Cardiac muscle cell (in vitro differentiated cells and primary cell): Measurements from ENCODE around the gene MTOR. TPM values are rescaled to one million over a fixed set of nuclear protein-coding genes. Genes with fewer than 3 reads are reported as not detected.

Experiments
- DNase-seq, 2 donors: peaks; one replicate each; pipeline versions ENCODE4 v3.0.0 to v3.0.0-alpha.2; 2010 to 2017; ENCODE audit warnings: low read depth in 1 of 2, low spot score in 1 of 2
- H3K27ac ChIP-seq: fragments of 200-600 bp; sonication (generic); 2 replicates; pipeline ENCODE4 v1.5.1; 2016
- H3K27me3 ChIP-seq: fragments of 200-600 bp; sonication (generic); 2 replicates; pipeline ENCODE4 v1.6.0; 2016; ENCODE audit warnings: control low read depth
- H3K36me3 ChIP-seq: fragments of 200-600 bp; sonication (generic); 2 replicates; pipeline ENCODE4 v1.5.1; 2016; ENCODE audit warnings: control low read depth
- H3K4me1 ChIP-seq: fragments of 200-600 bp; sonication (generic); 2 replicates; pipeline ENCODE4 v1.8.1; 2017; ENCODE audit warnings: low read depth, mild to moderate bottlenecking, mixed run types
- H3K4me3 ChIP-seq: fragments of 200-600 bp; sonication (generic); 2 replicates; pipeline ENCODE4 v1.5.1; 2016; ENCODE audit warnings: mild to moderate bottlenecking
- H3K9me3 ChIP-seq: fragments of 200-600 bp; sonication (generic); 2 replicates; pipeline ENCODE4 v1.5.1; 2017; ENCODE audit warnings: low read depth, mild to moderate bottlenecking, control low read depth
- CTCF ChIP-seq: IDR thresholded peaks from 2 replicates; pipeline ENCODE4 v1.5.1; 2012; ENCODE audit warnings: low read depth, mild to moderate bottlenecking, low read length
- polyA plus RNA-seq: library from polyadenylated mRNA; unstranded; fragments of >200 nt; fragmentation: Nextera tagmentation; extraction: Ambion mirVana; gene quantifications from 2 replicates; pipeline ENCODE4 v1.2.1, GENCODE V29; 2016
- total RNA-seq: library from RNA; depleted of rRNA; stranded (reverse); fragments of >200 nt; gene quantifications from 2 replicates; pipeline ENCODE4 v1.2.3, GENCODE V29; 2016

The MTOR gene
- total and polyA plus RNA-seq, 2 experiments from 2014 or later, result 21.5 to 45.7 TPM

- Histone ChIP-seq H3K4me1 (no peaks in the 10 kb centered on the region), H3K9me3 (no peaks in the 10 kb centered on the region), H3K27me3 (no peaks in the 10 kb centered on the region), H3K36me3 (peaks cover 69% of the 10 kb centered on the region), H3K27ac (no peak overlapping the region), H3K4me3 (no peak overlapping the region)
- DNase-seq, result no peak
- no peak for TF ChIP-seq CTCF
Observed at GRCh38 chr1:11229203-11229602, 33.1 kb downstream of the MTOR start.

DNA sequence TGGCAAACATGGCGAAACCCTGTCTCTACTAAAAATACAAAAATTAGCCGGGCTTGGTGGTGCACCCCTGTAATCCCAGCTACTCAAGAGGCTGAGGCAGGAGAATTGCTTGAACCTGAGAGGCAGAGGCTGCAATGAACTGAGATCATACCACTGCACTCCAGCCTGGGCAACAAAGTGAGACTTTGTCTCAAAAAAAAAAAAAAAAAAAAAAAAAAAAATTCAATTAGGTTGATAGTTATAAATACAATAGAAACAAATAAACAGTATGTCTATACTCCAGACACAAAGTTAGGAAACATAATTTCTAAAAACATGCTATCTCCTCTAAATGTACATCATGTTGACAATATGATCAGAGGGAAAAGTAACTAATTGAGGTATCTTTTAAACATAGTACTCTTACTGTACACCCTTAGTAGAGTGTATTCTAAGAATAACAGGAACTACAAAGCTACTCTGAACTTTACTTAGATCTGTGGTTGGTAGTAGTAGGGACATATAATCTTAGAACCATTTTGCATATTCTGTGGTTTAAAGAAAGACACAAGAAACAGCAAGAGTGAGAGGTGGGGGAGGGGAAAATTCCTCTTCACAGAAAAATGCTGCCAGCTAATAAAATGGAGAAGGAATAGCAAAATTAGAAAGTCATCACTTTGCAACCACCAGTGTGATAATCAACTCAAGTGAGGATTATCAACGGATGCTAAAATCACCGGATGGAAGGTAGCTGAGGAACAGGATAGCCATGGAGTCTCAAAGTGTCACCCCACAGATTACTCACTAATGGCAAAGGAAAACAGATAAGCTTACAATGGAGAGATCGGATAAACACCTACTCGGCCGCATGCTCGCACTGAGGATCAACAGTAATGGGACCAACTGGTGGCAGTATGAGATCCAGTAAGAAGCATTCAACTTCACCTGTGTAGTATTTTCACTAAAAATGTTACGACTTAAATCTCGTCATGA is 35.0 kb downstream of the MTOR start:
- peak in 1 of 2 donors; percentile 4 for DNase-seq
- Histone ChIP-seq H3K4me1 (no peaks in the 10 kb centered on the region), H3K9me3 (no peaks in the 10 kb centered on the region), H3K27me3 (no peaks in the 10 kb centered on the region), H3K36me3 (peaks cover 59% of the 10 kb centered on the region), H3K27ac (no peak overlapping the region), H3K4me3 (no peak overlapping the region)
- no peak for TF ChIP-seq CTCF

DNA sequence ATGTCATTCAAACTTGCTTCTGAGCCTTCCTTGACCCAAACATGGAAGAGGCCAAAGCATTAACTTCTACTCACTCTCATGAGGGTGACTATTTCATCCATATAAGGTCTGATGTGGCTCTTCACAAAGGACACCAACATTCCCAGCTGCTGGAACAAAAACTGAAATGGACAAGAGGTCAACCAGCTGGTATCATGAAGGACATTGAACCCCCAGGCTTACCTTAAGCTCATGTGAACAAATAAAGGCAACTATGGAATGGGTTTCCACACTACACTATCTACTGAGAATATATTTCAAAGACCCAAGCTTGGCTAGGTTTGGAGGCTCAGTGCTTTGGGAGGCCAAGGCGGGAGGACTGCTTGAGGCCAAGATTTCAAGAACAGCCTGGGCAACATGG is 46.3 kb downstream of the MTOR start:
- no peaks in the 10 kb centered on the region for H3K4me1 ChIP-seq
- no peaks in the 10 kb centered on the region for H3K27me3 ChIP-seq
- H3K36me3 ChIP-seq, result peaks cover 57% of the 10 kb centered on the region
- H3K4me3 ChIP-seq, result no peak overlapping the region
- no peak overlapping the region for H3K27ac ChIP-seq
- no peaks in the 10 kb centered on the region for H3K9me3 ChIP-seq
- no peak for TF ChIP-seq CTCF
- no peak for DNase-seq

- no peaks in the 10 kb centered on the region for H3K9me3 ChIP-seq
- H3K4me3 ChIP-seq, result no peak overlapping the region
- H3K27me3 ChIP-seq, result no peaks in the 10 kb centered on the region
- H3K27ac ChIP-seq, result no peak overlapping the region
- peaks cover 61% of the 10 kb centered on the region for H3K36me3 ChIP-seq
- no peaks in the 10 kb centered on the region for H3K4me1 ChIP-seq
- no peak for DNase-seq
- no peak for TF ChIP-seq CTCF
Observed at GRCh38 chr1:11215381-11216005, 46.9 kb downstream of the MTOR start.

GRCh38 chr1:11214698-11215380 is 47.5 kb downstream of the MTOR start:
- Histone ChIP-seq H3K9me3 (no peaks in the 10 kb centered on the region), H3K36me3 (peaks cover 61% of the 10 kb centered on the region), H3K4me3 (no peak overlapping the region), H3K4me1 (no peaks in the 10 kb centered on the region), H3K27me3 (no peaks in the 10 kb centered on the region), H3K27ac (no peak overlapping the region)
- no peak for TF ChIP-seq CTCF
- no peak for DNase-seq
